ENCODE measurements around the gene HBG2. TPM values are rescaled to one million over a fixed set of nuclear protein-coding genes. Genes with fewer than 3 reads are reported as not detected.

Gene HBG2
- total RNA-seq, 1 donor from 2014 or later, result not detected

- no peak for DNase-seq (ENCODE audit: low read depth)
- Histone ChIP-seq H3K4me3 (ENCODE audit: low read depth, low read length) (no peak overlapping the region), H3K27me3 (ENCODE audit: control insufficient read depth, insufficient read depth, low read length) (no peaks in the 10 kb centered on the region), H3K36me3 (ENCODE audit: control insufficient read depth, insufficient read depth, low read length) (no peaks in the 10 kb centered on the region)
- TF ChIP-seq CTCF (IDR thresholded peaks at IDR 0.05; ENCODE audit: insufficient read depth, low read length, poor library complexity, severe bottlenecking), result no peak
Observed at GRCh38 chr11:5239046-5239445, 15.5 kb downstream of the HBG2 start.

- no peak for TF ChIP-seq CTCF (IDR thresholded peaks at IDR 0.05; ENCODE audit: insufficient read depth, low read length, poor library complexity, severe bottlenecking)
- Histone ChIP-seq H3K36me3 (ENCODE audit: control insufficient read depth, insufficient read depth, low read length) (no peaks in the 10 kb centered on the region), H3K27me3 (ENCODE audit: control insufficient read depth, insufficient read depth, low read length) (no peaks in the 10 kb centered on the region), H3K4me3 (ENCODE audit: low read depth, low read length) (no peak overlapping the region)
- DNase-seq (ENCODE audit: low read depth), result no peak
Observed at GRCh38 chr11:5238486-5238885, 16.1 kb downstream of the HBG2 start.

- H3K27me3 ChIP-seq (ENCODE audit: control insufficient read depth, insufficient read depth, low read length), result no peaks in the 10 kb centered on the region
- no peak overlapping the region for H3K4me3 ChIP-seq (ENCODE audit: low read depth, low read length)
- H3K36me3 ChIP-seq (ENCODE audit: control insufficient read depth, insufficient read depth, low read length), result no peaks in the 10 kb centered on the region
- no peak for TF ChIP-seq CTCF (IDR thresholded peaks at IDR 0.05; ENCODE audit: insufficient read depth, low read length, poor library complexity, severe bottlenecking)
- no peak for DNase-seq (ENCODE audit: low read depth)
Observed at GRCh38 chr11:5237420-5237819, 17.2 kb downstream of the HBG2 start.

GRCh38 chr11:5235364-5236095, 19.1 kb downstream of the HBG2 start:
- H3K36me3 ChIP-seq (ENCODE audit: control insufficient read depth, insufficient read depth, low read length), result no peaks in the 10 kb centered on the region

GRCh38 chr11:5234381-5234834, 20.2 kb downstream of the HBG2 start, which contains the start of gene HBD:
Gene HBD, minus strand, starts transcription at chr11:5234483. Its CDS starts 50 bp downstream, at chr11:5234433.
- H3K4me3 ChIP-seq (ENCODE audit: low read depth, low read length), result no peak within 1 kb of the TSS
- H3K27me3 ChIP-seq (ENCODE audit: control insufficient read depth, insufficient read depth, low read length), result no peaks in the 10 kb centered on the region
- no peak for DNase-seq (ENCODE audit: low read depth)
- no peaks in the 10 kb centered on the region for H3K36me3 ChIP-seq (ENCODE audit: control insufficient read depth, insufficient read depth, low read length)
- TF ChIP-seq CTCF (IDR thresholded peaks at IDR 0.05; ENCODE audit: insufficient read depth, low read length, poor library complexity, severe bottlenecking), result no peak

More at GRCh38 chr11:5235364-5236095, 19.1 kb downstream of the HBG2 start:
- Histone ChIP-seq H3K4me3 (ENCODE audit: low read depth, low read length) (no peak overlapping the region), H3K27me3 (ENCODE audit: control insufficient read depth, insufficient read depth, low read length) (no peaks in the 10 kb centered on the region)
- no peak for DNase-seq (ENCODE audit: low read depth)
- no peak for TF ChIP-seq CTCF (IDR thresholded peaks at IDR 0.05; ENCODE audit: insufficient read depth, low read length, poor library complexity, severe bottlenecking)

GRCh38 chr11:5233307-5233706, 21.3 kb downstream of the HBG2 start:
- Histone ChIP-seq H3K4me3 (ENCODE audit: low read depth, low read length) (no peak overlapping the region), H3K27me3 (ENCODE audit: control insufficient read depth, insufficient read depth, low read length) (no peaks in the 10 kb centered on the region), H3K36me3 (ENCODE audit: control insufficient read depth, insufficient read depth, low read length) (no peaks in the 10 kb centered on the region)
- DNase-seq (ENCODE audit: low read depth), result no peak
- no peak for TF ChIP-seq CTCF (IDR thresholded peaks at IDR 0.05; ENCODE audit: insufficient read depth, low read length, poor library complexity, severe bottlenecking)
